ENCODE results near the gene GP9.

DNA sequence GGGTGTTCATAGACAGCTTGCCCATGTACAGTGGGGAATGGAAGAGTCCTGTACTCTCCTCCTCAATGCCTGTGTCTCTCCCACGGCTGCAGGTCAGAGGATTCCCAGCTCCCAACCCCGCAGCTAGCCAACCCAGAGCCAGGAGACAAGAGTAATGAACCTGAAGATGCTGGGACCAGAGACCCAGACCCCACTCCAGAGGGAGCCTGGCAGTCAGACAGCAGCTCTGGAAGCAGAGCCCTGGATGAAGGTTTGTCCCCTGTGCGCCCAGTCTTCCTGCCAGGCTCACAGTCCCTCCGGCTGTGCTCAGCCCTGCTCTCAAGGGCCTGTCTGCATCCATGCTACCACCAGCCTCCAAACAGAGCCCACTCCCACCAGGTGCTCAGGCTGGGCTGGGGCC, 30.0 kb upstream of the GP9 start:
- TF ChIP-seq POLR2AphosphoS5 (IDR thresholded peaks at IDR 0.05) (no peak), EZH2 (IDR thresholded peaks at IDR 0.05; ENCODE audit: borderline replicate concordance, insufficient read depth, low read length, poor library complexity, severe bottlenecking) (no peak), RAD21 (conservative IDR thresholded peaks at IDR 0.05) (no peak), SMC3 (conservative IDR thresholded peaks at IDR 0.05; ENCODE audit: poor library complexity) (no peak), TAF1 (IDR thresholded peaks at IDR 0.05; ENCODE audit: low read depth) (no peak), MXI1 (conservative IDR thresholded peaks at IDR 0.05; ENCODE audit: poor library complexity, severe bottlenecking) (no peak), EP300 (conservative IDR thresholded peaks at IDR 0.05; ENCODE audit: poor library complexity, severe bottlenecking) (no peak)
- TF ChIP-seq, protein P1, sequence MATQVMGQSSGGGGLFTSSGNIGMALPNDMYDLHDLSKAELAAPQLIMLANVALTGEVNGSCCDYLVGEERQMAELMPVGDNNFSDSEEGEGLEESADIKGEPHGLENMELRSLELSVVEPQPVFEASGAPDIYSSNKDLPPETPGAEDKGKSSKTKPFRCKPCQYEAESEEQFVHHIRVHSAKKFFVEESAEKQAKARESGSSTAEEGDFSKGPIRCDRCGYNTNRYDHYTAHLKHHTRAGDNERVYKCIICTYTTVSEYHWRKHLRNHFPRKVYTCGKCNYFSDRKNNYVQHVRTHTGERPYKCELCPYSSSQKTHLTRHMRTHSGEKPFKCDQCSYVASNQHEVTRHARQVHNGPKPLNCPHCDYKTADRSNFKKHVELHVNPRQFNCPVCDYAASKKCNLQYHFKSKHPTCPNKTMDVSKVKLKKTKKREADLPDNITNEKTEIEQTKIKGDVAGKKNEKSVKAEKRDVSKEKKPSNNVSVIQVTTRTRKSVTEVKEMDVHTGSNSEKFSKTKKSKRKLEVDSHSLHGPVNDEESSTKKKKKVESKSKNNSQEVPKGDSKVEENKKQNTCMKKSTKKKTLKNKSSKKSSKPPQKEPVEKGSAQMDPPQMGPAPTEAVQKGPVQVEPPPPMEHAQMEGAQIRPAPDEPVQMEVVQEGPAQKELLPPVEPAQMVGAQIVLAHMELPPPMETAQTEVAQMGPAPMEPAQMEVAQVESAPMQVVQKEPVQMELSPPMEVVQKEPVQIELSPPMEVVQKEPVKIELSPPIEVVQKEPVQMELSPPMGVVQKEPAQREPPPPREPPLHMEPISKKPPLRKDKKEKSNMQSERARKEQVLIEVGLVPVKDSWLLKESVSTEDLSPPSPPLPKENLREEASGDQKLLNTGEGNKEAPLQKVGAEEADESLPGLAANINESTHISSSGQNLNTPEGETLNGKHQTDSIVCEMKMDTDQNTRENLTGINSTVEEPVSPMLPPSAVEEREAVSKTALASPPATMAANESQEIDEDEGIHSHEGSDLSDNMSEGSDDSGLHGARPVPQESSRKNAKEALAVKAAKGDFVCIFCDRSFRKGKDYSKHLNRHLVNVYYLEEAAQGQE (IDR thresholded peaks at IDR 0.05; ENCODE audit: borderline replicate concordance) = no peak
- TF ChIP-seq, protein P2, sequence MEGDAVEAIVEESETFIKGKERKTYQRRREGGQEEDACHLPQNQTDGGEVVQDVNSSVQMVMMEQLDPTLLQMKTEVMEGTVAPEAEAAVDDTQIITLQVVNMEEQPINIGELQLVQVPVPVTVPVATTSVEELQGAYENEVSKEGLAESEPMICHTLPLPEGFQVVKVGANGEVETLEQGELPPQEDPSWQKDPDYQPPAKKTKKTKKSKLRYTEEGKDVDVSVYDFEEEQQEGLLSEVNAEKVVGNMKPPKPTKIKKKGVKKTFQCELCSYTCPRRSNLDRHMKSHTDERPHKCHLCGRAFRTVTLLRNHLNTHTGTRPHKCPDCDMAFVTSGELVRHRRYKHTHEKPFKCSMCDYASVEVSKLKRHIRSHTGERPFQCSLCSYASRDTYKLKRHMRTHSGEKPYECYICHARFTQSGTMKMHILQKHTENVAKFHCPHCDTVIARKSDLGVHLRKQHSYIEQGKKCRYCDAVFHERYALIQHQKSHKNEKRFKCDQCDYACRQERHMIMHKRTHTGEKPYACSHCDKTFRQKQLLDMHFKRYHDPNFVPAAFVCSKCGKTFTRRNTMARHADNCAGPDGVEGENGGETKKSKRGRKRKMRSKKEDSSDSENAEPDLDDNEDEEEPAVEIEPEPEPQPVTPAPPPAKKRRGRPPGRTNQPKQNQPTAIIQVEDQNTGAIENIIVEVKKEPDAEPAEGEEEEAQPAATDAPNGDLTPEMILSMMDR (IDR thresholded peaks at IDR 0.05; ENCODE audit: poor library complexity, severe bottlenecking) = no peak
